NCI-H1105 (cell line): ENCODE measurements around the gene CYP4F11.
"Not testable (repeated sequence)": the region's sequence is repeated elsewhere in the genome, so short reads cannot be mapped to it uniquely, and the experiment has no call there.

Experiments used
- DNase-seq: peaks from one replicate; lab custom pipeline; 2025; lab: John Stamatoyannopoulos, UW

Gene CYP4F11

GRCh38 chr19:15883329-15883728, 51.0 kb downstream of the CYP4F11 start:
- DNase-seq: not testable (repeated sequence)

GRCh38 chr19:15874821-15875474, 59.4 kb downstream of the CYP4F11 start:
- no peak for DNase-seq

DNA sequence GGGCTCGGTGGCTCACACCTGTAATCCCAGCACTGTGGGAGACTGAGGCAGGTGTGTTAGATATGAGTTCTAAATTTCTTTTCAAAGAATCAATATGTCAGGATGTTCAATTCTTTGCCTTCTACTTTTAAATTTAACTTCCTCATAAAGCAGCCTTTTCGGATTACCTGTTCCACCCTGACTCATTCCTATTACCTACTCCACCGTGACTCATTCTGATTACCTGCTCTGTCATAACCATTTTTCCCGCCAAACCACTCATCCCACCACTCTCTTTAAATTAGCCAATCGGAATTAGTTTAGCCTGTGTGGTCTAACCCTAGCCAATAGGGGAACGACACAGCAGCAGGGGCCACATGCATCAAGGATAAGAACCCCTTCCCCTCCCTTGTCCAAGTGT, 60.6 kb downstream of the CYP4F11 start:
- DNase-seq: not testable (repeated sequence)

- DNase-seq: no peak
These were observed 62.8 kb downstream of the CYP4F11 start for GRCh38 chr19:15871570-15871969.

GRCh38 chr19:15869873-15870272, 64.5 kb downstream of the CYP4F11 start:
- no peak for DNase-seq

DNA sequence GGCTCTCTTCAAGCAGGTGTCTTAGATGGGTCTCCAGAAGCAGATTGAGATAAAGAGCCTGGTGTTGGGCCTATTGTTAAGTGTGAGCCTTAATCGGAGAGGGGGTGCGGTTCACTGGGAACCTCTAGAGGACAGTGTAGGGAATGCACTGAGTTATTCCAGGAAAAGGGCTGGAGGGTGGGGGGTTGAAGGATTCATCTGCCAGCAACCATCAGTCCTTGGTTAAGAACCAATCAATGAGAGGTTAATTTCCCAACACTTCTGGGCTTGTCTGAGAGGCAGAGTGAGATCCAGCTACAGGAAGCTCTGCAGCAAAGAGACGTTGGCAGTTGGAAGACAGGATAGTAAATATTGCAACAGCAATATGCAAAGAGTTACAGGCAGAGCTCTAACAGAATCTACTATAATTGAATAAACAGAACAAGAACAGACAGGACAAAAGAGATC, 65.2 kb downstream of the CYP4F11 start:
- no peak for DNase-seq

- DNase-seq: no peak
These were observed 67.7 kb downstream of the CYP4F11 start for GRCh38 chr19:15866636-15867035.

GRCh38 chr19:15864824-15865223, 69.5 kb downstream of the CYP4F11 start:
- DNase-seq: no peak

DNA sequence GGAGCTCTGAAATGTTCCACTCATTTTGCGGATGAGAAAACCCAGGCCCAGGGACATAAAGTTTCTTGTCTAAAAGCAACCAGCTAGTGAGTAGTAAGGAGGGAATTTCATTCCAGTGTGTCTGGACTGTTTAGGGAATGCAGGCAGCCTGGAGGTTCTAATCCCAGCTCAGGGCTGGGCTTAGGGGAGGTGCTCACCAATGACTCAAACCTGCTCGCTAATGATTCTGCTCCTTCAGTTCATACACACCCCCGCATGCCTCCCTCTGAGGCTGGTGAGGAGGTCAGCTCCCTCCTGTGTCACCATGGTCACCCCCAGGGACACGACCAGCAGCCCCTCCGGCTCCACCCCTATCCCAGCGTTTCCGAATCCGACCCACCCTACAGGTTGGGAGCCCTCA, 71.1 kb downstream of the CYP4F11 start:
- DNase-seq: no peak

- DNase-seq: no peak
These were observed 71.9 kb downstream of the CYP4F11 start for GRCh38 chr19:15862444-15862843.
